H1 (cell line): ENCODE results near the gene TSPAN16. TPM values are rescaled to one million over a fixed set of nuclear protein-coding genes. Genes with fewer than 3 reads are reported as not detected.

ENCODE experiments used
- CTCF ChIA-PET: fragments of 300-600 bp; sonication (Branson Sonifier 250); formaldehyde crosslinking; loops from one replicate; lab custom pipeline; 2021; ENCODE audit not compliant: partially characterized antibody; lab: Charles Lee
- POLR2A ChIA-PET: fragments of 300-600 bp; sonication (Branson Sonifier 250); formaldehyde crosslinking; loops from one replicate; lab custom pipeline; 2021; ENCODE audit warnings: inconsistent platforms; ENCODE audit not compliant: partially characterized antibody; lab: Charles Lee
- DNase-seq, 2 experiments: peaks; one replicate each; pipeline versions ENCODE4 v3.0.0 to v3.0.0-alpha.2; 2010 to 2022; ENCODE audit warnings: low spot score in 2 of 2, low read depth in 1 of 2, mixed read lengths in 1 of 2
- FAIRE-seq: peaks from 2 replicates; lab custom pipeline; 2011; peaks lifted over from hg19 to GRCh38; lab: Jason Lieb, UNC
- H2AFZ ChIP-seq: 2 replicates; pipeline ENCODE4 v1.8.1; 2012; ENCODE audit warnings: low read length, inconsistent platforms
- H2AK5ac ChIP-seq: 2 replicates; pipeline ENCODE4 v1.6.1; 2013; ENCODE audit warnings: low read depth, low read length
- H2BK120ac ChIP-seq: replicated peaks from 2 replicates; pipeline ENCODE3; 2013; ENCODE audit warnings: low read depth, low read length, inconsistent platforms
- H2BK12ac ChIP-seq: 2 replicates; pipeline ENCODE4 v1.6.1; 2013; ENCODE audit warnings: low read depth, low read length
- H2BK15ac ChIP-seq: 2 replicates; pipeline ENCODE4 v1.6.1; 2013; ENCODE audit warnings: low read length
- H2BK20ac ChIP-seq: 2 replicates; pipeline ENCODE4 v1.6.1; 2013; ENCODE audit warnings: low read length
- H2BK5ac ChIP-seq: 2 replicates; pipeline ENCODE4 v1.6.1; 2013; ENCODE audit warnings: low read depth, low read length
- H3K14ac ChIP-seq: 2 replicates; pipeline ENCODE4 v1.6.1; 2013; ENCODE audit warnings: inconsistent platforms; ENCODE audit not compliant: insufficient read length
- H3K18ac ChIP-seq: 2 replicates; pipeline ENCODE4 v1.6.1; 2013; ENCODE audit warnings: low read length; ENCODE audit errors: extremely low read depth
- H3K23ac ChIP-seq: 2 replicates; pipeline ENCODE4 v1.6.1; 2013; ENCODE audit warnings: inconsistent platforms; ENCODE audit not compliant: insufficient read length
- H3K23me2 ChIP-seq: 2 replicates; pipeline ENCODE4 v1.6.1; 2013; ENCODE audit warnings: low read depth, low read length
- H3K27ac ChIP-seq: 2 replicates; pipeline ENCODE4 v1.6.1; 2011; ENCODE audit warnings: low read depth, low read length, inconsistent platforms
- H3K27me3 ChIP-seq, 4 experiments: replicated peaks in 1 of 4; 1 replicate in 1 of 4; 2 replicates in 3 of 4; pipeline versions ENCODE4 v1.6.1 to v1.8.1; 2011 to 2013; ENCODE audit warnings: low read length in 3 of 4, mild to moderate bottlenecking in 3 of 4, inconsistent platforms in 2 of 4, mixed read lengths in 2 of 4, moderate library complexity in 1 of 4; ENCODE audit not compliant: control insufficient read depth in 3 of 4, insufficient read depth in 3 of 4; ENCODE audit errors: extremely low read depth in 1 of 4
- H3K36me3 ChIP-seq, 4 experiments: 2 replicates each; pipeline versions ENCODE4 v1.6.1 to v1.8.1; 2011 to 2013; ENCODE audit warnings: mild to moderate bottlenecking in 4 of 4, low read length in 3 of 4, moderate library complexity in 2 of 4, control low read depth in 1 of 4, inconsistent platforms in 1 of 4; ENCODE audit not compliant: insufficient read depth in 4 of 4, control insufficient read depth in 2 of 4
- H3K4ac ChIP-seq: replicated peaks from 2 replicates; pipeline ENCODE3; 2013; ENCODE audit warnings: low read length, low read depth, mixed read lengths, inconsistent platforms; ENCODE audit not compliant: insufficient read length
- H3K4me1 ChIP-seq, 4 experiments: replicated peaks in 1 of 4; 1 replicate in 1 of 4; 2 replicates in 3 of 4; pipeline versions ENCODE4 v1.6.1 to v1.8.1; 2011 to 2013; ENCODE audit warnings: low read length in 3 of 4, inconsistent platforms in 2 of 4, mixed read lengths in 1 of 4; ENCODE audit not compliant: insufficient read depth in 4 of 4, control insufficient read depth in 3 of 4
- H3K4me2 ChIP-seq, 2 experiments: 2 replicates each; pipeline versions ENCODE4 v1.6.1 to v1.8.1; 2011 to 2013; ENCODE audit warnings: low read depth in 2 of 2, low read length in 2 of 2, control low read depth in 1 of 2, inconsistent platforms in 1 of 2, mild to moderate bottlenecking in 1 of 2; ENCODE audit not compliant: insufficient read depth in 1 of 2
- H3K4me3 ChIP-seq, 4 experiments: fragments of 200-600, 300-600 bp in 1 of 4; sonication (generic), shearing (Covaris generic), sonication (Bioruptor Twin) in 1 of 4; 2 replicates each; pipeline versions ENCODE4 v1.5.1 to v1.8.1; 2011 to 2016; ENCODE audit warnings: low read length in 4 of 4, low read depth in 3 of 4, control low read depth in 2 of 4, inconsistent platforms in 2 of 4, mild to moderate bottlenecking in 2 of 4, mixed read lengths in 1 of 4, moderate library complexity in 1 of 4; ENCODE audit not compliant: insufficient read depth in 2 of 4; ENCODE audit errors: extremely low read depth in 1 of 4
- H3K56ac ChIP-seq: replicated peaks from 2 replicates; pipeline ENCODE3; 2013; ENCODE audit warnings: low read depth, mild to moderate bottlenecking, mixed read lengths, low read length, inconsistent platforms; ENCODE audit not compliant: insufficient read length
- H3K79me1 ChIP-seq: 2 replicates; pipeline ENCODE4 v1.6.1; 2013; ENCODE audit warnings: low read depth, low read length, control low read depth
- H3K79me2 ChIP-seq, 2 experiments: 2 replicates each; pipeline versions ENCODE4 v1.6.1 to v1.8.1; 2012 to 2013; ENCODE audit warnings: low read length in 2 of 2, mild to moderate bottlenecking in 2 of 2, inconsistent platforms in 1 of 2; ENCODE audit not compliant: insufficient read depth in 2 of 2, control insufficient read depth in 1 of 2
- H3K9ac ChIP-seq, 4 experiments: replicated peaks in 1 of 4; 1 replicate in 1 of 4; 2 replicates in 3 of 4; pipeline versions ENCODE4 v1.6.1 to v1.8.1; 2011 to 2013; ENCODE audit warnings: low read depth in 3 of 4, low read length in 3 of 4, control low read depth in 2 of 4, mild to moderate bottlenecking in 2 of 4, moderate library complexity in 2 of 4, inconsistent platforms in 1 of 4; ENCODE audit errors: extremely low read depth in 1 of 4
- H3K9me3 ChIP-seq, 2 experiments: 2 replicates each; pipeline versions ENCODE4 v1.6.1 to v1.8.1; 2012 to 2013; ENCODE audit warnings: mild to moderate bottlenecking in 2 of 2, moderate library complexity in 2 of 2, control low read depth in 1 of 2, inconsistent platforms in 1 of 2, low read depth in 1 of 2, low read length in 1 of 2, mixed read lengths in 1 of 2; ENCODE audit not compliant: insufficient read depth in 2 of 2
- H4K20me1 ChIP-seq, 2 experiments: replicated peaks in 1 of 2; 2 replicates each; pipeline versions ENCODE3 to v1.8.1; 2011 to 2013; ENCODE audit warnings: inconsistent platforms in 2 of 2, low read length in 2 of 2, mild to moderate bottlenecking in 1 of 2; ENCODE audit not compliant: insufficient read depth in 2 of 2, control insufficient read depth in 1 of 2
- H4K5ac ChIP-seq: 2 replicates; pipeline ENCODE4 v1.6.1; 2013; ENCODE audit warnings: low read length, low read depth, mixed read lengths, inconsistent platforms; ENCODE audit not compliant: insufficient read length
- H4K8ac ChIP-seq: 2 replicates; pipeline ENCODE4 v1.8.0; 2013; ENCODE audit warnings: mild to moderate bottlenecking, moderate library complexity, low read length, inconsistent platforms; ENCODE audit not compliant: insufficient read depth; ENCODE audit errors: extremely low read depth
- H4K91ac ChIP-seq: replicated peaks from 2 replicates; pipeline ENCODE3; 2013; ENCODE audit warnings: low read length, mixed read lengths, inconsistent platforms; ENCODE audit not compliant: insufficient read length
- CBX5 ChIP-seq: fragments of 300-800, 300-1000 bp; sonication (generic); IDR thresholded peaks from 2 replicates; pipeline ENCODE4 v1.7.1; 2016; ENCODE audit warnings: antibody characterized with exemption, low read length, low read depth
- CHD1 ChIP-seq: IDR thresholded peaks from 2 replicates; pipeline ENCODE4 v1.6.1; 2012; ENCODE audit warnings: low read depth, low read length, improper control_type of control experiment
- EP300 ChIP-seq, 2 experiments: IDR thresholded peaks; 1 replicate in 1 of 2; 2 replicates in 1 of 2; pipeline ENCODE4 v1.6.1; 2011 to 2012; ENCODE audit warnings: low read depth in 2 of 2, low read length in 2 of 2, mild to moderate bottlenecking in 2 of 2, borderline replicate concordance in 1 of 2, inconsistent platforms in 1 of 2, moderate library complexity in 1 of 2
- HDAC2 ChIP-seq, 2 experiments: fragments of 300-600 bp in 1 of 2; sonication (generic) in 1 of 2; IDR thresholded peaks; 2 replicates each; pipeline ENCODE4 v1.6.1; 2011 to 2012; ENCODE audit warnings: low read depth in 2 of 2, low read length in 2 of 2, mild to moderate bottlenecking in 2 of 2, moderate library complexity in 2 of 2, borderline replicate concordance in 1 of 2, inconsistent platforms in 1 of 2
- SIX5 ChIP-seq: IDR thresholded peaks from 2 replicates; pipeline ENCODE4 v1.6.1; 2011; ENCODE audit warnings: mild to moderate bottlenecking, low read depth, low read length
- WGBS, 2 experiments: shearing (Covaris generic) in 1 of 2; methylation state at CpG; one replicate each; pipeline versions ENCODE4 v1.1.6 to v1.1.7; 2013 to 2015; ENCODE audit warnings: low lambda C conversion rate in 2 of 2, mixed read lengths in 2 of 2, inconsistent platforms in 1 of 2, low coverage in 1 of 2, missing lambda C conversion rate in 1 of 2; ENCODE audit not compliant: insufficient replicate concordance in 2 of 2, insufficient coverage in 1 of 2, insufficient read length in 1 of 2; ENCODE audit errors: extremely low coverage in 1 of 2, missing lambda C conversion rate in 1 of 2; 5-methylcytosine and 5-hydroxymethylcytosine counted together
- polyA plus RNA-seq, 7 experiments: library from polyadenylated mRNA; depleted of rRNA in 3 of 7; stranded (reverse) in 5 of 7; unstranded in 2 of 7; fragments of >200 nt in 5 of 7; fragments of 200-250 nt in 2 of 7; gene quantifications; 1 replicate in 5 of 7; 2 replicates in 1 of 7; 4 replicates in 1 of 7; pipeline versions ENCODE4 v1.2.1 to v1.2.3, GENCODE V29; 2011 to 2013; ENCODE audit warnings: missing spikeins in 2 of 7, mixed read lengths in 2 of 7
- total RNA-seq: library from RNA; stranded (reverse); fragmentation: NEBNext Ultra II Directional; extraction: Animal tissue kit (Norgen Biotek cat#: 25700); gene quantifications from 2 replicates; pipeline ENCODE4 v1.2.1, GENCODE V29; 2021

Gene TSPAN16
- total and polyA plus RNA-seq, 2 of the 8 experiments (the other 6 are each of a cell fraction or from before 2014, with no cell fraction given) = not detected

- peaks cover 0 to 11% of the 10 kb centered on the region in 2 experiments; a peak in 1 of 4 replicates for H3K9me3 ChIP-seq
- TF ChIP-seq HDAC2 (IDR thresholded peaks at IDR 0.05; ENCODE audit: borderline replicate concordance in 1 of 2, low read depth in 2 of 2, low read length in 2 of 2) (no peak), SIX5 (no peak), EP300 (IDR thresholded peaks at IDR 0.05; ENCODE audit: borderline replicate concordance in 1 of 2, low read depth in 2 of 2, low read length in 2 of 2) (no peak), CHD1 (no peak), CBX5 (no peak)
- TF ChIP-seq, all 59 proteins: peak for 0
- no peak overlapping the region for H2AFZ ChIP-seq
- H3K9ac ChIP-seq = no peak overlapping the region
- H3K23ac ChIP-seq = no peak overlapping the region
- H3K4me2 ChIP-seq = 0 out of 4 replicates have a peak overlapping the region, but pooled peaks of 1 of the 2 experiments have one; percentile 34
- H2AK5ac ChIP-seq = no peak overlapping the region
- no peaks in the 10 kb centered on the region for H3K79me2 ChIP-seq
- CTCF ChIA-PET = interaction anchor here (0.8 to 3.9 kb wide), 8 partner anchors 9 to 208 kb away, joined by 3 to 16 read pairs (median 4); partner anchors contain the start of gene DOCK6
- no peaks in the 10 kb centered on the region for H3K27me3 ChIP-seq
- H3K4ac ChIP-seq = no peak overlapping the region
- H3K23me2 ChIP-seq = no peaks in the 10 kb centered on the region
- H3K56ac ChIP-seq = no peak overlapping the region
- no peak overlapping the region for H3K14ac ChIP-seq
- H3K4me3 ChIP-seq = no peak overlapping the region
- no peak overlapping the region for H3K18ac ChIP-seq
- no peak overlapping the region for H4K91ac ChIP-seq
- peaks cover 0 to 4% (median 2%) of the 10 kb centered on the region in 4 experiments; a peak in 4 of 7 replicates for H3K4me1 ChIP-seq
- H3K79me1 ChIP-seq = no peaks in the 10 kb centered on the region
- FAIRE-seq (no peak), DNase-seq (no peak)
- H2BK12ac ChIP-seq = no peak overlapping the region
- no peaks in the 10 kb centered on the region for H4K20me1 ChIP-seq
- no peak overlapping the region for H4K5ac ChIP-seq
- WGBS, 2 experiments = 58% methylated on average over 4 of the region's 4 CpGs; no CpG with 5 or more reads in 1 of the 2 experiments
- POLR2A ChIA-PET = interaction anchor here (0.6 to 1.9 kb wide), 3 partner anchors 12 to 122 kb away, joined by 3 to 5 read pairs (median 4); partner anchors contain the start of gene DOCK6
- H3K36me3 ChIP-seq = no peaks in the 10 kb centered on the region
- H3K27ac ChIP-seq = no peak overlapping the region
- H2BK20ac ChIP-seq = no peak overlapping the region
- no peak overlapping the region for H2BK5ac ChIP-seq
- H2BK120ac ChIP-seq = no peak overlapping the region
- H2BK15ac ChIP-seq = no peak overlapping the region
- H4K8ac ChIP-seq = no peak overlapping the region
Measured at GRCh38 chr19:11274533-11275086, 21.4 kb upstream of the TSPAN16 start.
